WI38 (cell line): ENCODE results near the gene KCTD21.

Source experiments
- H3K4me3 ChIP-seq: 2 replicates; pipeline ENCODE4 v1.5.1; 2011; ENCODE audit warnings: low read depth, mild to moderate bottlenecking, control low read depth, low read length
- CTCF ChIP-seq: IDR thresholded peaks from 2 replicates; pipeline ENCODE4 v1.5.1; 2012; ENCODE audit warnings: low read depth, mild to moderate bottlenecking, control low read depth, low read length

Gene KCTD21

GRCh38 chr11:78210000-78210608 lies 21.7 kb upstream of the KCTD21 start:
- no peak overlapping the region for H3K4me3 ChIP-seq
- TF ChIP-seq CTCF: no peak

- TF ChIP-seq CTCF: no peak
- H3K4me3 ChIP-seq: no peak overlapping the region
Observed at GRCh38 chr11:78209478-78209877, 21.1 kb upstream of the KCTD21 start.

GRCh38 chr11:78208257-78209165 lies 20.1 kb upstream of the KCTD21 start:
- TF ChIP-seq CTCF: no peak
- H3K4me3 ChIP-seq: no peak overlapping the region

- no peak for TF ChIP-seq CTCF
- no peak overlapping the region for H3K4me3 ChIP-seq
Observed at GRCh38 chr11:78207532-78208256, 19.3 kb upstream of the KCTD21 start.

- no peak for TF ChIP-seq CTCF
- H3K4me3 ChIP-seq: no peak overlapping the region
Observed at GRCh38 chr11:78205691-78206090, 17.3 kb upstream of the KCTD21 start.

- H3K4me3 ChIP-seq: no peak overlapping the region
- no peak for TF ChIP-seq CTCF
Observed at GRCh38 chr11:78205256-78205655, 16.8 kb upstream of the KCTD21 start.

GRCh38 chr11:78203184-78203583 lies 14.8 kb upstream of the KCTD21 start:
- no peak for TF ChIP-seq CTCF
- H3K4me3 ChIP-seq: no peak overlapping the region
